Gastrocnemius medialis (tissue), 4 donors: ENCODE measurements around the gene NRXN2.

Source experiments
- CTCF ChIP-seq, 5 experiments: fragments of 450-650 bp in 3 of 5; fragments of 200-600 bp in 2 of 5; sonication (generic) in 2 of 5; IDR thresholded peaks in 4 of 5; conservative IDR thresholded peaks in 1 of 5; 1 replicate in 4 of 5; 2 replicates in 1 of 5; pipeline ENCODE4 v1.5.1; 2016 to 2019; ENCODE audit warnings: antibody characterized with exemption in 5 of 5, mild to moderate bottlenecking in 3 of 5, moderate library complexity in 3 of 5
- POLR2A ChIP-seq, 2 donors: fragments of 450-650 bp; IDR thresholded peaks; one replicate each; pipeline ENCODE4 v1.6.1; 2017; ENCODE audit warnings: antibody characterized with exemption in 2 of 2, mild to moderate bottlenecking in 2 of 2, moderate library complexity in 2 of 2

GRCh38 chr11:64641596-64642417 is 81.2 kb downstream of the NRXN2 start:
- TF ChIP-seq CTCF (IDR thresholded peaks at IDR 0.05 in 4 of 5, conservative IDR thresholded peaks at IDR 0.05 in 1 of 5) = no peak
- no peak for TF ChIP-seq POLR2A (IDR thresholded peaks at IDR 0.05)
